ENCODE data around the gene ABCC12. TPM values are rescaled to one million over a fixed set of nuclear protein-coding genes. Genes with fewer than 3 reads are reported as not detected.

ABCC12 gene
- total and polyA plus RNA-seq, 4 donors, result 0.25 TPM; not detected in 3

GRCh38 chr16:48128769-48129168 lies 27.0 kb downstream of the ABCC12 start (continued):
- TF ChIP-seq, protein P1, sequence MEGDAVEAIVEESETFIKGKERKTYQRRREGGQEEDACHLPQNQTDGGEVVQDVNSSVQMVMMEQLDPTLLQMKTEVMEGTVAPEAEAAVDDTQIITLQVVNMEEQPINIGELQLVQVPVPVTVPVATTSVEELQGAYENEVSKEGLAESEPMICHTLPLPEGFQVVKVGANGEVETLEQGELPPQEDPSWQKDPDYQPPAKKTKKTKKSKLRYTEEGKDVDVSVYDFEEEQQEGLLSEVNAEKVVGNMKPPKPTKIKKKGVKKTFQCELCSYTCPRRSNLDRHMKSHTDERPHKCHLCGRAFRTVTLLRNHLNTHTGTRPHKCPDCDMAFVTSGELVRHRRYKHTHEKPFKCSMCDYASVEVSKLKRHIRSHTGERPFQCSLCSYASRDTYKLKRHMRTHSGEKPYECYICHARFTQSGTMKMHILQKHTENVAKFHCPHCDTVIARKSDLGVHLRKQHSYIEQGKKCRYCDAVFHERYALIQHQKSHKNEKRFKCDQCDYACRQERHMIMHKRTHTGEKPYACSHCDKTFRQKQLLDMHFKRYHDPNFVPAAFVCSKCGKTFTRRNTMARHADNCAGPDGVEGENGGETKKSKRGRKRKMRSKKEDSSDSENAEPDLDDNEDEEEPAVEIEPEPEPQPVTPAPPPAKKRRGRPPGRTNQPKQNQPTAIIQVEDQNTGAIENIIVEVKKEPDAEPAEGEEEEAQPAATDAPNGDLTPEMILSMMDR (IDR thresholded peaks at IDR 0.05; ENCODE audit: low read depth, low read length, missing input control), result no peak
- no peak for TF ChIP-seq SP1 (IDR thresholded peaks at IDR 0.05)

DNA sequence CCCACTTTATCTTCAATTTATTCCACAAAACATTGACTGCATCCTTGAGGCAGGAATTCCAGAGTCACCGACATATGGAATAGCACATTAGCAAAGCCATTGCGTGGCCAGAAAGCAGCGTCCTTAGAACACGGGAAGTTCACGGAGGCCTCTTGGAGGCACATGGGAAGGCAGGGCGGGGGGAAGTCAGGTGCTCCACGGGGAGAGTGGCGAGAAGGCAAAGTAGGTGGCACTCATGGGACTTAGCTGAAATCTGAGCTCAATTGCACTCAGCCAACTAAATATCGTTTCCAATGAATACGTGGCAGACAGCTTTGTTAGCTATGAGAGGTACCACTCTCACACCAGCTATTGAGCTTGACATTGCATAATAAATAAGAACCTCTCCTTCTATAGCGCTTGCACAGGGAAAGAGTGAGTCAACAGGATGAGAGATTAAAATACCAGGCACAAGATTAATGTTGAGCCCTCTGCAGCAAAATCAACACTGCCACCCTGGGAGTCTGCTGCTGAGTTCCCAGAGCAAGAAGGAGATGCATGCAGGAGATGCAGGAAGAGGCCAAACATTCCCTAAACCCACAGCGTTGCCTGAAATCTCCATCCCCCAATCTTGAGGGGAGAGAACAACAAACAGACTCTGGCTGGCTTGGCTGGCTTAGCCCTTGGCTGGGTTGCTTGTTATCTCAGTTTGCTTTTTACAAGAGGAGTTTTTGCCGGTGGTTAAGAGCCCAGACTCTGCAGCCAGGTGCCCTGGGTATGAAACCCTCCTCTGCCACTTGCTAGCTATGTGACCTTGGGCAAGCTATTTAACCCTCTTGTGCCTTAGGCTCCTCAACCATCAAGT lies 28.8 kb downstream of the ABCC12 start:
- peaks cover 0 to 5% (median 0%) of the 10 kb centered on the region in 4 donors for H3K27me3 ChIP-seq (ENCODE audit: control insufficient read depth in 4 of 4, insufficient read depth in 4 of 4, low read length in 3 of 4)
- no peaks in the 10 kb centered on the region for H3K4me1 ChIP-seq (ENCODE audit: control insufficient read depth in 4 of 4, insufficient read depth in 4 of 4, low read length in 3 of 4)
- WGBS, result 67% methylated on average over 13 of the region's 13 CpGs
- no peak overlapping the region for H3K27ac ChIP-seq (ENCODE audit: low read depth in 1 of 2, low read length in 2 of 2)
- no peaks in the 10 kb centered on the region for H3K36me3 ChIP-seq (ENCODE audit: control insufficient read depth in 4 of 4, insufficient read depth in 3 of 4, low read depth in 1 of 4, low read length in 3 of 4)
- DNase-seq (ENCODE audit: low spot score), result no peak
- no peak overlapping the region for H3K4me3 ChIP-seq (ENCODE audit: low read depth in 1 of 3, low read length in 3 of 3)
- H3K9ac ChIP-seq (ENCODE audit: low read depth in 1 of 2, low read length in 2 of 2), result no peak overlapping the region
- no peaks in the 10 kb centered on the region for H3K9me3 ChIP-seq (ENCODE audit: control insufficient read depth in 4 of 4, low read length in 3 of 4)
- TF ChIP-seq YY1 (IDR thresholded peaks at IDR 0.05) (no peak), REST (IDR thresholded peaks at IDR 0.05) (no peak), MAX (IDR thresholded peaks at IDR 0.05) (no peak), TAF1 (conservative IDR thresholded peaks at IDR 0.05) (no peak), JUND (IDR thresholded peaks at IDR 0.05) (no peak), HNF4A (conservative IDR thresholded peaks at IDR 0.05) (no peak)
- TF ChIP-seq, protein P2, sequence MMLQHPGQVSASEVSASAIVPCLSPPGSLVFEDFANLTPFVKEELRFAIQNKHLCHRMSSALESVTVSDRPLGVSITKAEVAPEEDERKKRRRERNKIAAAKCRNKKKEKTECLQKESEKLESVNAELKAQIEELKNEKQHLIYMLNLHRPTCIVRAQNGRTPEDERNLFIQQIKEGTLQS (IDR thresholded peaks at IDR 0.05), result no peak

DNA sequence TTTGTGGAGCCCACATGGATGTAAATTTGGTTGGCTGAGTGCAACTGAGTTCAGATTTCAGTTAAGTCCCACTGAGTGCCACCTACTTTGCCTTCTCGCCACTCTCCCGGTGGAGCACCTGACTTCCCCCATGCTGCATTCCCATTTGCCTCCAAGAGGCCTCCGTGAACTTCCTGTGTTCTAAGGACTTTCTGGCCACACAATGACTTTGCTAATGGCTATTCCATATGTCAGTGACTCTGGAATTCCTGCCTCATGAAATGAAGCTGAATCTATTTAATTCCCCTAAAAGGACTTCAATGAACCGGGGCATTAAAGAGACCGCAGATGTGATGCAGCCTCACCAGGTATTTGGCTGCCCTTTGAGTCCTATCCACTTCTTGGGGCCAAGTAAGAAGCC lies 29.9 kb downstream of the ABCC12 start:
- no peak for DNase-seq (ENCODE audit: low spot score)

More for the DNA sequence above, 29.9 kb downstream of the ABCC12 start:
- H3K27me3 ChIP-seq (ENCODE audit: control insufficient read depth in 4 of 4, insufficient read depth in 4 of 4, low read length in 3 of 4), result peaks cover 0 to 5% (median 0%) of the 10 kb centered on the region in 4 donors
- no peak overlapping the region for H3K27ac ChIP-seq (ENCODE audit: low read depth in 1 of 2, low read length in 2 of 2)
- H3K36me3 ChIP-seq (ENCODE audit: control insufficient read depth in 4 of 4, insufficient read depth in 3 of 4, low read depth in 1 of 4, low read length in 3 of 4), result no peaks in the 10 kb centered on the region
- no peaks in the 10 kb centered on the region for H3K9me3 ChIP-seq (ENCODE audit: control insufficient read depth in 4 of 4, low read length in 3 of 4)
- H3K4me3 ChIP-seq (ENCODE audit: low read depth in 1 of 3, low read length in 3 of 3), result no peak overlapping the region
- WGBS, result 90% methylated on average over 5 of the region's 5 CpGs
- no peaks in the 10 kb centered on the region for H3K4me1 ChIP-seq (ENCODE audit: control insufficient read depth in 4 of 4, insufficient read depth in 4 of 4, low read length in 3 of 4)
- H3K9ac ChIP-seq (ENCODE audit: low read depth in 1 of 2, low read length in 2 of 2), result no peak overlapping the region
- TF ChIP-seq HNF4G (IDR thresholded peaks at IDR 0.05) (no peak), TAF1 (conservative IDR thresholded peaks at IDR 0.05) (no peak), GABPA (IDR thresholded peaks at IDR 0.05 in 1 of 2, conservative IDR thresholded peaks at IDR 0.05 in 1 of 2) (no peak), YY1 (IDR thresholded peaks at IDR 0.05) (no peak), ZBTB33 (IDR thresholded peaks at IDR 0.05) (no peak), SP1 (IDR thresholded peaks at IDR 0.05) (no peak), HNF4A (conservative IDR thresholded peaks at IDR 0.05) (no peak), FOXA2 (IDR thresholded peaks at IDR 0.05) (no peak), JUND (IDR thresholded peaks at IDR 0.05) (no peak), EGR1 (IDR thresholded peaks at IDR 0.05; ENCODE audit: low read depth in 2 of 2) (no peak), RAD21 (IDR thresholded peaks at IDR 0.05) (no peak), REST (IDR thresholded peaks at IDR 0.05) (no peak)
- TF ChIP-seq, protein P2 (IDR thresholded peaks at IDR 0.05), result no peak
